Left hindlimb (tissue), 1 donor: ENCODE data around the gene ANKRD30B.
"Not testable (repeated sequence)": the region's sequence is repeated elsewhere in the genome, so short reads cannot be mapped to it uniquely, and the experiment has no call there.

Experiments used
- DNase-seq: peaks from one replicate; pipeline ENCODE4 v3.0.0-alpha.2; 2018

Gene ANKRD30B, protein sequence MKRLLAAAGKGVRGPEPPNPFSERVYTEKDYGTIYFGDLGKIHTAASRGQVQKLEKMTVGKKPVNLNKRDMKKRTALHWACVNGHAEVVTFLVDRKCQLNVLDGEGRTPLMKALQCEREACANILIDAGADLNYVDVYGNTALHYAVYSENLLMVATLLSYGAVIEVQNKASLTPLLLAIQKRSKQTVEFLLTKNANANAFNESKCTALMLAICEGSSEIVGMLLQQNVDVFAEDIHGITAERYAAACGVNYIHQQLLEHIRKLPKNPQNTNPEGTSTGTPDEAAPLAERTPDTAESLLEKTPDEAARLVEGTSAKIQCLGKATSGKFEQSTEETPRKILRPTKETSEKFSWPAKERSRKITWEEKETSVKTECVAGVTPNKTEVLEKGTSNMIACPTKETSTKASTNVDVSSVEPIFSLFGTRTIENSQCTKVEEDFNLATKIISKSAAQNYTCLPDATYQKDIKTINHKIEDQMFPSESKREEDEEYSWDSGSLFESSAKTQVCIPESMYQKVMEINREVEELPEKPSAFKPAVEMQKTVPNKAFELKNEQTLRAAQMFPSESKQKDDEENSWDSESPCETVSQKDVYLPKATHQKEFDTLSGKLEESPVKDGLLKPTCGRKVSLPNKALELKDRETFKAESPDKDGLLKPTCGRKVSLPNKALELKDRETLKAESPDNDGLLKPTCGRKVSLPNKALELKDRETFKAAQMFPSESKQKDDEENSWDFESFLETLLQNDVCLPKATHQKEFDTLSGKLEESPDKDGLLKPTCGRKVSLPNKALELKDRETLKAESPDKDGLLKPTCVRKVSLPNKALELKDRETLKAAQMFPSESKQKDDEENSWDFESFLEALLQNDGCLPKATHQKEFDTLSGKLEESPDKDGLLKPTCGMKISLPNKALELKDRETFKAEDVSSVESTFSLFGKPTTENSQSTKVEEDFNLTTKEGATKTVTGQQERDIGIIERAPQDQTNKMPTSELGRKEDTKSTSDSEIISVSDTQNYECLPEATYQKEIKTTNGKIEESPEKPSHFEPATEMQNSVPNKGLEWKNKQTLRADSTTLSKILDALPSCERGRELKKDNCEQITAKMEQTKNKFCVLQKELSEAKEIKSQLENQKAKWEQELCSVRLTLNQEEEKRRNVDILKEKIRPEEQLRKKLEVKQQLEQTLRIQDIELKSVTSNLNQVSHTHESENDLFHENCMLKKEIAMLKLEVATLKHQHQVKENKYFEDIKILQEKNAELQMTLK (N-terminal part only)

DNA sequence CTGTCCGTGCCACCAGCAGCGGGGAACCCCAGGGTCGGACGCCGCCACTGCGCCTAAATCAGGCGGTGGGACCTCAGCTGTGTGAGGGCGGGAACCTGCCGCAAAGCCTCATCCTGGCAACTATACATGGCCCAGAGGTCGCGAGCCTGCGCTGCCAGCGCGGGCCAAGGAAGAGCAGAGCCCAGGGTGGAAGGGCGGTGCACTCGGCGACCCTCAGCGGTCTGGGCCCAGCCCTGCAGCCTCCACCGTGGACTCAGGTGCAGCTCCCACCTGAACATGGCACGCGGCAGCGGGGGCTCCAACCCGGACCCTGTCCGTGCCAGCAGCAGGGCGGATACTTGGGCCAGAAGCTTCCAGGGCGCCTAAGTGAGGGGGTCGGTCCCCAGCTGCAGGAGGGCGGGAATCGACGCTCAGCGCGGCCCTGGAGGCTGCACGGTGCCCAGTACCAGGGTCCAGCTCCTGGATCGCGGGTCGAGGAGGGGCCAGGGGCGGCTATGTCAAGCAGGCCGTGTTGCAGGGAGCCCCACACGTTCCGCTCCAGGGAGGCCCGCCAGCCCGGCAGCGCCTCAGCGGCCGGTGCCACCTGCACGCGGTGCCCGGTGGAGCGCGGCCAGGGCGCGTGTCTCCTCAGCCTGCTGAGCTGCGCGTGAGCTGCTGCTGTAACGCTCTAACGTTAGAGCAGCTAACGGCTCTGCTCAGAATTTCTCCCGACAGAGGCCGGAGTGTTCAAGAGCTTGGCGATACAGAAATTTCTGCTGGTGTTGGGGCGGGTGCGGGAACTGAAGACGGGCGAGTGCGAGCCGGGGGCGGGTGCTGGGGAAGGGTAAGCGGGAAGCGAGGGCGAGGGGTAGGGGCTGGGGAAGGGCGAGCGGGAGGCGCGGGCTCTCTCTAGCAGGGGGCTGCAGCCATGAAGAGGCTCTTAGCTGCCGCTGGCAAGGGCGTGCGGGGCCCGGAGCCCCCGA, at the start of gene ANKRD30B:
Gene ANKRD30B, plus strand, starts transcription at position 660 of the 962 bp plus-strand sequence. Its CDS starts 248 bp downstream, at position 908.
- no peak for DNase-seq

DNA sequence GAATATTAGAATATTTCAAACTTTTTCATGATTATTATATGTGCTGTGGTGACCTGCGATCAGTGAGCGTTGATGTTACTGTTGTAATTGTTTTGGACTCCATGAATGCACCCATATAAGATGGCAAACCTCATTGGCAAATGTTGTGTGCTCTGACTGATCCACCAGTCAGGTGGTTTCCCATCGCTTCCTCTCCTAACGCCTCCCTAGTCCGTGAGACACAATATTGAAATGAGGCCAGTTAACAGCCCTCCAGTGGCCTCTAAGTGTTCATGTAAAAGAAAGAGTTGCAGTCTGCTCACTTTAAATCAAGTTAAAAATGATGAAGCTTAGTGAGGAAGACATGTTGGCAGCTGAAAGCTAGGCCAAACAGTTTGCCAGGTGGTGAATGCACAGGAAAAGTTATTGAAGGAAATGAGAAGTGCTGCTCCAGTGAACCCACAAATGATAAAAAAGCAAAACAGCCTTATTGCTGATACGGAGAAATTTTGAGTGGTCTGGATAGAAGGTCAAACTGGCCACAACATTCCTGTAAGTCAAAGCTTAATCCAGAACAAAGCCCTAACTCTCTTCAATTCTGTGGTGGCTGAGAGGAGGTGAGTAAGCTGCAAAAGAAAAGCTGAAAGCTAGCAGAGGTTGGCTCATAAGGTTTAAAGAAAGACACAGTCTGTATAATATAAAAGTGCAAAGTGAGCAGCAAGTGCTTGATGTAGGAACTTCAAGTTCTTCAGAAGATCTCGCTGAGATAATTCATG, 46.5 kb upstream of the ANKRD30B start:
- DNase-seq: not testable (repeated sequence)

DNA sequence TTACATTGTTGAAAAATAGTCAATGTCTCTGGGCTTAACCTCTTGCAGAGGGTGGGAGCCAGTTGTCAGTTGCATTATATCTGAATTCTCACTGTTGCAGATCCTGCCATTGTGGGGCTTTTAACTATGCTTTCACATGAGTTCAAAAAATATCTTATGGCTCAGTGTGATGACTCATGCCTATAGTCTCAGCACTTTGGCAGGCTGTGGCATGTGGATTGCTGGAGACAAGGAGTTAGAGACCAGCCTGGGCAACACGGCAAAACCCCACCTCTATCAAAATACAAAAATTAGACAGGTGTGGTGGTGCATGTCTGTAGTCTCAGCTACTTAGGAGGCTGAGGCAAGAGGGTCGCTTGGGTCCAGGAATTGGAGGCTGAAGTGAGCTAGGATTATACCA, 38.2 kb upstream of the ANKRD30B start:
- not testable (repeated sequence) for DNase-seq

DNA sequence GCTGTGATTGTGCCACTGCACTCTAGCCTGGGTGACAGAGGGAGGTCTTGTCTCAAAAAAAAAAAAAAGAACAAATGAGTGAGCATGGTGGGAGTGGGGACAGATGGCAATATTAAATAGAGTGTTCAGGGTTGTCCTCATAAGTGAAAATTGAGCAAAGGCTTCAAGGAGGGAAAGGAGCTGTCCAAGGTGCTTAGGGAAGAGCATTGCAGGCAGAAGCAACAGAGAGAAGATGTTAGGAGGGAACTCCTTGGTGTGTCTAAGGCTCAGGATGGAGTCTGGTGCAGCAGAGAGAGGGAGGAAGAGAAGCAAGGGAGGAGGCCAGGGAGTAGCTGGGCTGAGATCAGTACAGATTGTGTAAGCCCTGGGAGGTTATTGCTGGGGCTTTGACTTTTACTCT, 26.4 kb upstream of the ANKRD30B start:
- not testable (repeated sequence) for DNase-seq

DNA sequence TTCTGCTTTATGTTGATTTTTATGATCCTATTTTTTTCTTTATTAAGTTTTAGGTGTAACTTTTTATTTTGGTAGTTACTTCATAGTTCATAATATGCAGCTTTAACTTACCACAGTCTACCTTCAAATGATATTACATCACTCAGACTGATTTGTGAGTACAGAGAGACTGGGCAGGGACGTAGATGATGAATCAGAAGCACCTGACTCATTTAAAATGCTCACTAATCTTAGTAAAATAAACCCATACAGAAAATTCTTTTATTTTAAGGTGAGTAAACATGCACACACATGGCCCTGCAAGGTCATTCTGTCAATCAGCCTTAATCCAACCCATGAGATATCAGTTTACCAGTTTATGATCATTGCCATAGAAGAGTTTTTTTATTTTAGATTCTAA, 8.9 kb upstream of the ANKRD30B start:
- not testable (repeated sequence) for DNase-seq

DNA sequence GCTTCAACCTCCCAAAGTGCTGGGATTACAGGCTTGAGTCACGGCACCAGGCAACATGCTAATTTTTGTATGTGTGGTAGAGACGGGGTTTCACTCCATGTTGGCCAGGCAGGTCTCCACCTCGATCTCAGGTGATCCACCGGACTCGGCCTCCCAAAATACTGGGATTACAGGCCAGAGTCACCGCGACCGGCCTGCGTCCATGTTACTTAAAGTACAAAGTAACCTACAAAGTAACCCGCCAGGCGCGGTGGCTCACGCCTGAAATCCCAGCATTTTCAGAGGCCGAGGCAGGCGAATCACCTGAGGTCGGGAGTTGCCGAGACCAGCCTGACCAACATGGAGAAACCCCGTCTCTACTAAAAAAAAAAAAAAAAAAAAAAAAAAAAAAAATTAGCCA, 1.1 kb upstream of the ANKRD30B start:
- no peak for DNase-seq

DNA sequence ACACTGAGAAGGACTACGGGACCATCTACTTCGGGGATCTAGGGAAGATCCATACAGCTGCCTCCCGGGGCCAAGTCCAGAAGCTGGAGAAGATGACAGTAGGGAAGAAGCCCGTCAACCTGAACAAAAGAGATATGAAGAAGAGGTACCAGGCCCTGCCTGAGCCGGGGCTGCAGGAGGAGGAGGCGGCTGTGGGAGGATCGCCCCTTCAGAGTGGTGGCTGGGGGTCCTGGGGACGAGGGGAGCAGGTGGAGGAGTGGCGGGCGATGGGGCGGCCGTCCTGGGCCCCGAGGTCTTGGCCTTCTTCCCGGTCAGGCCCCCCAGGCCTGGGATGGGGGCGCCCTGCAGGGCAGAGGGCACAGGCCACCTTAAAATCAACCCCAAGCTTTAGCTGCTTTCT, 524 bp downstream of the ANKRD30B start:
- no peak for DNase-seq

DNA sequence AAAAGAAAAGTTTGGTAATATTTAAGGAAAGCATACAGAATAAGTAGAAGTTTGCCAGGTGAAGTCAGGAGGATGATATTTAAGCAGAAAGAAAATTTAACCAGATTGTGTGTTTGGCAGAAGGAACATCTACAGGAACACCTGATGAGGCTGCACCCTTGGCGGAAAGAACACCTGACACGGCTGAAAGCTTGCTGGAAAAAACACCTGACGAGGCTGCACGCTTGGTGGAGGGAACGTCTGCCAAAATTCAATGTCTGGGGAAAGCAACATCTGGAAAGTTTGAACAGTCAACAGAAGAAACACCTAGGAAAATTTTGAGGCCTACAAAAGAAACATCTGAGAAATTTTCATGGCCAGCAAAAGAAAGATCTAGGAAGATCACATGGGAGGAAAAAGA, 15.6 kb downstream of the ANKRD30B start:
- not testable (repeated sequence) for DNase-seq

DNA sequence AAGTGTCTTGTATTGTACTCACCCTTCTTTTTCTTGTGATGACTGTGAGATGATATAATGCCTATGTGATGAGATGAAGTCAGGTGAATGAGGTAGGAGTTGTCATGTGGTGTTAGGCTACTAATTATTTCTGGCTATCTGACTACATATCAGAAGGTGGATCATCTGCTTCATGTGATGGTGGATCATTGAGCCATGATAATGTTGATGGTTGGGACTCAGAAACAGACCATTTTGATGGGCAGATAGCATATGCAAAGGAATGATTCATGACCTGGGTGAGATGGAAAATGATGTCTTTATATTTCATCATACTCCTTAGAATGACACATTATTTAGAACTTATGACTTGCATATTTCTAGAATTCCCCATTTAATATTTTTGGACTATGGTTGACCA, 19.5 kb downstream of the ANKRD30B start:
- DNase-seq: no peak

DNA sequence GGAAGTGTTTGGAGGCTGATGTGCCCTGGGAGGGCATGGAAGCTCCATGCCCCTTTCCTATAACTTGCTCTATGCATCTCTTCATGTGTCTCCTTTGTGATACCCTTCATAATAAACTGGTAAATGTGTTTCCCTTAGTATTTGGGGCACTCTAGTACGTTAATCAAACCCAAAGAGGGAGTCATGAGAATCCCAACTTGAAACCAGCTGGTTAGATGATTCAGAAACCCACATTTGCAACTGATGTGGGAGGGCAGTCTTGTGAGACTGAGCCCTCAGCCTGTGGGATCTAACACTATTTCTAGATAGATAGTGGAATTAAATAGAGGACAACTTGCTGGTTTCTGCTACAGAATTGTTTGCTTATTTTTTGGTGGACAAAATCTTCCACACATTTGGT, 20.3 kb downstream of the ANKRD30B start:
- no peak for DNase-seq

DNA sequence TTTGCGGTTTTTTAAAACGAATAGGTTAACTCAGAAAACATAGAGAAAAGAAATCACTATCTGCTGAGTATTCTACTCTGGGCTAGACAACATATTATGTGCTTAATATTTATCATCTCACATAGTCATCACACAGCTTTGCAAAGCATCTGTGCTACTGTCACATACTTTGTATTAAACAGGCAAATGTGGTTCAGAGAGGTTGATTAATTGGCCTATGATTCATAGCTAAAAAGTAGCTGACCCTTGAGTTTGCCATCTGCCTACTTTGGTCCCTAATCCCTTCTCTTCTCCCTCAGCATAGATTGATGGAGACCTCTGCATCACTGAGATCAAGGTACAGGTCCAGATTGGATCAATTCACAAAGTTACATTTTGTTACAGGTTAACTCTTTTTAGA, 21.4 kb downstream of the ANKRD30B start:
- no peak for DNase-seq

DNA sequence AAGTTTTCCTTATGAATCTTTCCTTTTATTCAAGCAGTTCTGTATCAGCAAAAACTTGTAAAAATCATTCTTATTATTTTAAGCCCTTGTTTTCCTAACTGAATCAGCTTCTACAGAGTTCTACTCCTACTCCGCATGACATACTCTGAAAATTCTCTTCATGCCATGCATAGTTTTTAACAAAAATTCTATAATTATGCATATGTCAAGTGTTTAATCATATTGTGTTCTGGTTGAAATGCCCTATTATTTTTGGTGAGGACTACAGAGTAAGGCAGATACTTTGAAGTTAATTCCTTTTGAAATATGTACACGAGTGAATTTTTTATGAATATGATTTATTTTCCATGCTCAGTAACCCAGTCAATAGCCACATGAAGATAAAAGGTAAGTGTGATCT, 28.8 kb downstream of the ANKRD30B start:
- DNase-seq: no peak

DNA sequence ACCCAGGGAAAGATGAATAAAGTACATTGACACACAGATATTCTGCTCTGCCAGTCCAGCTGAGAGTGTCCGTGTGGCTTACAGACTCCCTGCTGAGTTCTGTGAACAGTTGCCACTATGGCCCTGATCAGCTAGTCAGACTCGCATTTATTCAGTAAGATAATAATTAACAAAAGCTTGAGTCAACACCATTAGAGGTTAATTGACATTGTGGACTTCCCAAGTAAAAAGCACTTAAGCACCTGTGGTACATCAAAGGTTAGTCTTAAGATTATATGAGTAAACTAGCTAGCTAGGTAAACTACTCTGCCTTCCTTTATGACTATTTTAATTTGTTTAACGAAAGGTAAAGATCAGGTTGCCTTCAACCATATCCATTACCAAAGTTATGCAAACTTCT, 33.7 kb downstream of the ANKRD30B start:
- DNase-seq: no peak

DNA sequence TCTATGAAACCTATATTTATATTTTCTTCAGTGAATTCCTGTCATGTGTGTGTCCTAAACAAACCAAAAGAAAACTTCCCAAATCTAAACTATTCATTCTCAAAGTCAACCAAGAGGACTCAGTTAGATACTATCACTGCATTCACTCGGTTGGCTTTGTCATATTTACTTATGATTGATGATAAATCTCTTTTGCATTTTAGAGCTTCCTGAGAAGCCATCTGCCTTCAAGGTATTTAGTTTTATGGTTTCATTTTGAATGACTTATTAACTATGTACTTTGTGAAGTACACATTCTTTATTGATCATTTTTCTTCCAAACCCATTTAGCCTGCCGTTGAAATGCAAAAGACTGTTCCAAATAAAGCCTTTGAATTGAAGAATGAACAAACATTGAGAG, 36.2 kb downstream of the ANKRD30B start:
- no peak for DNase-seq

DNA sequence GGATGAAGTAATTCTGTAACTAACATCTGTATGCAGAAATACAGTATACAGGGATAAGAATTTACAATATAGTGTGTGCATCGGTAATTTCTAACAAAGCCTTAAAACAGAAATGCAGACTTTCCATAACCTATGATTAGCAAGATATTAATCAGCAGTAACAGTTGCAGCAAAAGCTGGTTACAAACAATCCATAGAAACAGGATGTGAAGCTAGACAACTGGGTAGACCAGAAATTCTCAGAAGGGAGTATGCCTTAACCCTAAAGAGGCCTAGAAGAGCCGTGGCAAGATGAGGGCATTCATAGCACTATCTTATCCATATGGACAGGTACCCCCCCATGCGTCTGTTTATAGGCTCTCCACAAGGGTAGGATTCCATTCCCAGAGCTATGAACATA, 48.9 kb downstream of the ANKRD30B start:
- not testable (repeated sequence) for DNase-seq

DNA sequence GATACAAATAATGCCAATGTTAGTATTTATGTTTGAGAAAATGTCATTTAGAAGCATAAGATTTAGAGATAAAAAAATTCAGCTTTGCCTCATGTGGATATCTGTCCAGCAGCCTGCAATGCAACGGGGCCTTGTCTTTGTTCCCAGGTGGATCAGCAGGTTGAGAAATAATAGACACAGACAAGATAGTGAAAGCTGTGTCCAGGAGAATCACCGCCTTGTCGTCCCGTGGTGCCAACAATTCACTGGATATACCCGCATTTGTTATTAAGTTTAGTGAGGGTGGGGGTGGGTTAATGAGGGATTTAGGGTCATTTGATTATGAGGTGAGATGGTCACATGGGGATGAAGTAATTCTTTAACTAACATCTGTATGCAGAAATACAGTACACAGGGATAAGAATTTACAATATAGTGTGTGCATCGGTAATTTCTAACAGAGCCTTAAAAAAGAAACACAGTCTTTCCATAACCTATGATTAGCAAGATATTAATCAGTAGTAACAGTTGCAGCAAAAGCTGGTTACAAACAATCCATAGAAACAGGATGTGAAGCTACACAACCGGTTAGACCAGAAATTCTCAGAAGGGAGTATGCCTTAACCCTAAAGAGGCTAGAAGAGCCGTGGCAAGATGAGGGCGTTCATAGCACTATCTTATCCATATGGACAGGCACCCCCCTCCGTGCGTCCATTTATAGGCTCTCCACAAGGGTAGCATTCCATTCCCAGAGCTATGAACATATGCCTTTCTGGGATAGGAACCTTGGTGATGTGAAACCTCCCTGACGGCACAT, 50.2 kb downstream of the ANKRD30B start:
- not testable (repeated sequence) for DNase-seq

DNA sequence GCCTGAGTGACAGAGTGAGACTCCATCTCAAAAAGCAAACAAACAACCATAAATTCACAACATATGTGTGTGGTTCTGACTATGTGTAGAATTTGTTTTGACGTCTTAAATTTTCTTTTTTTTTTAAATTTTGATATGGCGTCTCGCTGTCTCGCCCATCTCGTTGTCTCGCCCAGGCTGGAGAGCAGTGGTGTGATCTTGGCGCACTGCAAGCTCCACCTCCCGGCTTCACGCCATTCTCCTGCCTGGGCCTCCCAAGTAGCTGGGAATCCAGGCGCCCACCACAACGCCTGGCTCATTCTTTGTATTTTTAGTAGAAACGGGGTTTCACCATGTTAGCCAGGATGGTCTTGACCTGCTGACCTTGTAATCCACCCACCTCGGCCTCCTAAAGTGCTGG, 63.1 kb downstream of the ANKRD30B start:
- DNase-seq: not testable (repeated sequence)

DNA sequence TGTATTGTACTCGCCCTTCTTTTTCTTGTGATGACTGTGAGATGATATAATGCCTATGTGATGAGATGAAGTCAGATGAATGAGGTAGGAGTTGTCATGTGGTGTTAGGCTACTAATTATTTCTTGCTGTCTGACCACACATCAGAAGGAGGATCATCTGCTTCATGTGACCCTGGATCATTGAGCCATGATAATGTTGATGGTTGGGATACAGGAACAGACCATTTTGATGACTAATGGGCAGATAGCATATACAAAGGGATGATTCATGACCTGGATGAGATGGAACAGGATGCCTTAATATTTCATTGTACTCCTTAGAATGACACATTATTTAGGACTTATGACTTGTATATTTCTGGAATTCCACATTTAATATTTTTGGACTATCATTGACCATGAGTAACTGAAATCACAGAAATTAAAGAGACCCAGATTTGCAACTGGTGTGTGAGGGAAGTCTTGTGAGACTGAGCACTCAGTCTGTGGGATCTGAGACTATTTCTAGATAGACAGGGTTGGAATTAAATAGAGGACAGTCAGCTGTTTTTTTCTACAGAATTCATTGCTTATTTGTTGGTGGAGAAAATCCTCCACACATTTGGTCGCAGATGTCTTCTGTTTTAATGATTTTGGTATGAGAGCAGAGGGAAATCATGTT, 79.1 kb downstream of the ANKRD30B start:
- not testable (repeated sequence) for DNase-seq

DNA sequence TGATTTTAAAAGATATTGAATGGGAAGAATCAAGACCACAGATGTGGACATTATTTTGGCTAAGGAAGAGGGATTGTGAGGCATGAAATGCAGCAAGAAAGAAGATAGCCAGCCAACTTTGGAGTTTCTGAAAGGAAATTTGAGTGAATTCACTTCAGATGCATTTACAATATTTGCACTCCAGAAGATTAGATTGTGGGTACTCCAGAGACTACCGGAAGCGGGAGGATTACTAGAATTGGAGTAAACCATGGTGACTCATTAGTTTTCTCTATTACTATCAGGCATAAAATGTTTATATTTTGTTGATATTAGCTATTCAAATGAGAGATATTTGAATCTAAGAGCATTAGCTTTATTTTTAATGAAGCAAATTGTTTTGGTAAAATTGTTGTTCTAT, 93.6 kb downstream of the ANKRD30B start:
- not testable (repeated sequence) for DNase-seq

DNA sequence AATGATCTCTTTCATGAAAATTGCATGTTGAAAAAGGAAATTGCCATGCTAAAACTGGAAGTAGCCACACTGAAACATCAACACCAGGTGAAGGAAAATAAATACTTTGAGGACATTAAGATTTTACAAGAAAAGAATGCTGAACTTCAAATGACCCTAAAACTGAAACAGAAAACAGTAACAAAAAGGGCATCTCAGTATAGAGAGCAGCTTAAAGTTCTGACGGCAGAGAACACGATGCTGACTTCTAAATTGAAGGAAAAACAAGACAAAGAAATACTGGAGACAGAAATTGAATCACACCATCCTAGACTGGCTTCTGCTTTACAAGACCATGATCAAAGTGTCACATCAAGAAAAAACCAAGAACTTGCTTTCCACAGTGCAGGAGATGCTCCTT, 103.6 kb downstream of the ANKRD30B start:
- DNase-seq: not testable (repeated sequence)
